OCI-LY7 (cell line): ENCODE results near the gene CPNE9.

Experiments
- CTCF ChIP-seq: fragments of 200-600 bp; sonication (generic); conservative IDR thresholded peaks from 2 replicates; pipeline ENCODE4 v1.5.1; 2014; ENCODE audit warnings: mild to moderate bottlenecking, antibody characterized with exemption, low read length, moderate library complexity, mixed read lengths
- EZH2phosphoT487 ChIP-seq: fragments of 200-600 bp; sonication (generic); IDR thresholded peaks from 2 replicates; pipeline ENCODE4 v1.6.1; 2018; ENCODE audit warnings: low read depth, borderline replicate concordance, mild to moderate bottlenecking, mixed run types, antibody characterized with exemption, low read length, moderate library complexity, mixed read lengths

- no peak for TF ChIP-seq CTCF
- no peak for TF ChIP-seq EZH2phosphoT487
Measured at GRCh38 chr3:9695746-9696145, 7.9 kb upstream of the CPNE9 start.
